GM19468 (cell line): ENCODE results near the gene NAA25.
"Not testable (repeated sequence)": the region's sequence is repeated elsewhere in the genome, so short reads cannot be mapped to it uniquely, and the experiment has no call there.

ENCODE experiments used
- ATAC-seq: cut with Tn5 transposase; IDR thresholded peaks from one replicate; pipeline ENCODE4 v1.9.1; 2021; ENCODE audit warnings: mild to moderate bottlenecking, moderate library complexity, moderate number of reproducible peaks; ENCODE audit not compliant: unreplicated experiment; ENCODE audit errors: extremely low read depth

The NAA25 gene

DNA sequence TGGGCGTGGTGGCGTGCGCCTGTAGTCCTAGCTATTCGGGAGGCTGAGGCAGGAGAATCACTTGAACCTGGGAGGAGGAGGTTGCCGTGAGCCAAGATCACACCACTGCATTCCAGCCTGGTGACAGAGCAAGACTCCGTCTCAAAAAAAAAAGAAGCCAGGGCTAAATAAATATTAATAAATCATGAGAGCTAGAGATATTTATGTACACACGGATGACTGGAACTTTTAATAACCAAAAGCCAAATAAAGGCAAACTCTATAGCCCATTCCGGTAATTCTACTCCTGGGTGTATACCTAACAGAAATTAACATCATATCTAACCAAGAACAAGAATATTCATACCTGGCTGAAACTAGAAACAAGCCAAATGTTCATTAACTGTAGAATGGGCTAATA, 9.1 kb upstream of the NAA25 start:
- ATAC-seq: no peak

GRCh38 chr12:112116232-112117060, 7.9 kb upstream of the NAA25 start:
- no peak for ATAC-seq

DNA sequence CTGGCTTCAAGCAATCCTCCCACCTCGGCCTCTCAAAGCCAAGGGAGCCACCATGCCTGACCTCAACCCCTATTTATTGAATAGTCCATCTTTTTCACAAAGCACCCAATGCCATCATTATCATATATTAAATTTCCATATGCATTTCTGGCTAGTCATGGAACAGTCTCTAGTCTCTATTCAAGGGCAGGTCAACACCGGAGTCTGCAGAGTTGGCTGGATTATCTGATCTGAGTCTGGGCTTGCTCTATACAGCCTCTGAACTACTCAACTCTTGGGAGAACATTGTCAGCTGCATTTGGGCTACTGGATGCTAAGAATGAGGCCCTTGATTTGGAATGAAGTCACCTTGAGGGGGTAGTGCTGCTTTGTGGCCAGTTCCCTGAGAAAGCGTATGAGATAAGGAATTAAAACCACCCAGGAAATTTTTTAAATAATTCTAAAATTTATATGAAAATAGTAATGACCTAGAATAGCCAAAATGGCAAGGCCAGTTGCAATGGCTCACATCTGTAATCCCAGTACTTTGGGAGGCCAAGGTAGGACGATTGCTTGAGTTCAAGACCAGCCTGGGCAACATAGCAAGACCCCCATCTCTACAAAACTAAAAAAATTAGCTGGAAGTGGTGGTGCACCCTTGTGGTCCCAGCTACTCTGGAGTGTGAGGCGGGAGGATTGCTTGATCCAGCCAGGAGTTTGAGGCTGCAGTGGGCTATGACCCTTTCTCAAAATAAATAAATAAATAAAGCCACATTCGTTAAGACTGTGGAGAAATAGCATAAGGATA, 6.9 kb upstream of the NAA25 start:
- ATAC-seq: no peak

DNA sequence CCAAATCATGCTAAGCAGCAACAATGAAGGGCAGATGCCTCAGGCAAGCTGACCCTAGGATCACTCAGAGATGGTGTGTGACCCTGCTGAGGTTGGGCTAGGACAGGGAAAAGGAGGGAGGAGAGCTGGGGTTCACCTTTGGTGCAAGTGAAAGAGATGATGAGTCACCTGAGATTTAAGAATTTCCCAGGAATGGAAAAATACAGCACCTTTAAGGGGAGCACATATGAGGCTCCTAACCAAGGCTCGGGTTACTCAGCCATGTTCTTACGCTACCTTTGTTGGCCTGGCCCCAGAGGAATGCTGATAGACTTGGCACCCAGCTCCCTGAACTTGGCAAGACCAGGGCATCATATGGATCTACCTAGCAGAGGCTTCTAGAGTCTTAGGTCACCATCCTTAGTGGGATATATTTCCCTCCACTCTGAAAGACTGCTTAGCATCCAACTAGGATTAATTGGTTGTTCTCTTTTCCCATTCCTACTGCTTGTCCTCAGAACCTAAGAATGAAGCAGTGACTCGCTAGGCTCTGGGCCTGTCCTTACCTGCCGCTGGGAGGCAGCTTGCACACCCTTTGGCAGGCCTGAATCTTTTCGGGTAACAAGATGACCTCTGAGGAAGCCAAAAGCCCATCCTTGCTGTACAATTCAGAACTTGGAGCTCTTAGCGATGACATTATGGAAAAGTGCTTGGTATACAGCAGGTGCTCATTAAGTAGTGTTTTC, 4.0 kb upstream of the NAA25 start:
- no peak for ATAC-seq

DNA sequence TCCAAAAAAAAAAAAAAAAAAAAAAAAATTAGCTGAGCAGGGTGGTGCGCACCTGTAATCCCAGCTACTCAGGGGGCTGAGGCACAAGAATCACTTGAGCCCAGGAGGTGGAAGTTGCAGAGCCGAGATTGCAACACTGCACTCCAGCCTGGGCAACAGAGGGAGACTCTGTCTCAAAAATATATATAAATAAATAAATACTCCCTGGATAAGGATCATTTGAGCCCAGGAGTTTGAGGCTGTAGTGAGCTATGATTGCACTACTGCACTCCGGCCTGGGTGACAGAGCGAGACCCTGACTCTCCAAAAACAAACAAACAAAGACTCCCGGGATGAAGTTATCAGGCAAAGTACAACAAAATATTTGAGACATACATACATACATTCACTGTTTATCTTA, 3.3 kb upstream of the NAA25 start:
- ATAC-seq: no peak

DNA sequence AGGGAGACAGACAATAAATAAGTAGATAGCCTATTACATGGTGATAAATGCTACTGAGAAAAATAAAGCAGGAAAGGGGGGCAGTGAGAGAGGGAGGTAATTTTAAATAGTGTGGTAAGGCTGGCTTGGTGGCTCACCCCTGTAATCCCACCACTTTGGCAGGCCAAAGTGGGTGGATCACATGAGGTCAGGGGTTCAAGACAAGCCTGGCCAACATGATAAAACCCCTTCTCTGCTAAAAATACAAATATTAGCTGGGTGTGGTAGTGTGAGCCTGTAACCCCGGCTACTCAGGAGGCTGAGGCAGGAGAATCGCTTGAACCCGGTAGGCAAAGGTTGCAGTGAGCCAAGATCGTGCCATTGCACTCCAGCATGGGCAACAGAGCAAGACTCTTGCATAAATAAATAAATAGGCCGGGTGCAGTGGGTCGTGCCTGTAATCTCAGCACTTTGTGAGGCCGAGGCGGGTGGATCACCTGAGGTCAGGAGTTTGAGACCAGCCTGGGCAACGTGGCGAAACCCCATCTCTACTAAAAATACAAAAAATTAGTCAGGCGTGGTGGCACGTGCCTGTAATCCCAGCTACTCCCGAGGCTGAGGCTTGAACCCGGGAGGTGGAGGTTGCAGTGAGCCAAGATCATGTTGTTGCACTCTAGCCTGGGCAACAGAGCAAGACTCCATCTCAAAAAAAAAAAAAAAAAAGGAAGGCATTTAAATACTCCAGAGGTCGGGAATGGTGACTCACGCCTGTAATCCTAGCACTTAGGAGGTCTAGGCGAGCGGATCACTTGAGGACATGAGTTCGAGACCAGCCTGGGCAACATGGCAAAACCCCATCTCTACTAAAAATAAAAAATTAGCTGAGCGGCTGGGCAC, 2.4 kb upstream of the NAA25 start:
- not testable (repeated sequence) for ATAC-seq

DNA sequence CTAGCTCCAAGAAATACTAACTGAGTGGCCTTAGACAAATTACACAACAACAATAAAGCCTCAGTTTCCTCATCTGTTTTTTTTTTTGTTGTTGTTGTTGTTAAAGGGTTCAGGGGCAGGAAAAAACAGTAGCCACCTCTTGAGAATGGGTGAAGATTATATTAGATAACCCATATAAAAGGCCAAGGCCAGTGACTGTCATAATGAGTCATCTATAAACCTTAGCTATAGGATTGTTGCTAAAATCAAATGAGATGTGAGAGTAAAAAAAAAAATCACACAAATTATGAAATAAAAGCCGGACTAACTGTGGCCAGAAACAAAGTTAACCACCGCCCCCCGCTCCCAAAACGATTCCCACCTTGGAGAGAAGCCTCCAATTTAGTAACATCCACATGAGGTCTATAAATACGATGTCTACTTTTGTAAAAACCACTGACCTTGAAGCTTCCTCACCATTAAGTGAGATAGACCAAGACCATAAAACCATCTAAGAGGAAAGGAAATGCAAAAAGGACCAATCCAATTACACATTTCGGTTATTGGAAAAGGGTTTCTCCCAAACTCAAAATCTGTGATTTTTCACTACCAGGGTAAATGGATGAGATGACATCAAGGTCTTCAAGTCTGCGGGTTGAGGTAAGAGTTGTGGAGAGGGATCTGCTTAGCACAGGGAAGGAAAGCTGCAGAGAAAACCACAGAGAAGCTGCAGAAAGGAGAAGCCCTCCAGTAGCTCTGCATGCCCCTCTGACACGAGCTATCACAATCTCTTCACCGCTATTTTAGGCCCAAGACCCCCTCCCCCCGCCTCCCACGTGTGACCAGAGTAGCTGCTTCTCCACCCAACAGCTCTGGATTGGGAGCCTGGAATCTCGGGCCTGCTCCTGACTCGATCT, 1.0 kb downstream of the NAA25 start:
- no peak for ATAC-seq

DNA sequence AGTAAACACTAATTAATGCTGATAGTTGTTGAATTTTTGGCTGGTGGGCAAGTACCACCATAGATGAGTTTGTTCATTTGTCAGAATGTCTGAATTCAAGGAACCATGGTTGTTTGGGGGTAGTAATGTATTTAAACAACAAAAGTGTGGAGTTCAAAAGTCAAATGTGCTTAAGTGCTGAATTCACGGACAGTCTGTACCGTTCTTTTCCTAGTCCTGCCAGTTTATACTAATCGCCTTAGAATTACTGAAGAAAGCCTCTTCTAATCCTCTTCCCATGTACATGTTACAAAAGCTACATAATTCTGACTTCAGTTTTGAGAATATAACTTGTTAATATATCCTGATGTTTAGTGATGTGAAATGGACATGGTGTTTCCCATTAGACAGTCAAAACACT, 2.7 kb downstream of the NAA25 start:
- no peak for ATAC-seq

DNA sequence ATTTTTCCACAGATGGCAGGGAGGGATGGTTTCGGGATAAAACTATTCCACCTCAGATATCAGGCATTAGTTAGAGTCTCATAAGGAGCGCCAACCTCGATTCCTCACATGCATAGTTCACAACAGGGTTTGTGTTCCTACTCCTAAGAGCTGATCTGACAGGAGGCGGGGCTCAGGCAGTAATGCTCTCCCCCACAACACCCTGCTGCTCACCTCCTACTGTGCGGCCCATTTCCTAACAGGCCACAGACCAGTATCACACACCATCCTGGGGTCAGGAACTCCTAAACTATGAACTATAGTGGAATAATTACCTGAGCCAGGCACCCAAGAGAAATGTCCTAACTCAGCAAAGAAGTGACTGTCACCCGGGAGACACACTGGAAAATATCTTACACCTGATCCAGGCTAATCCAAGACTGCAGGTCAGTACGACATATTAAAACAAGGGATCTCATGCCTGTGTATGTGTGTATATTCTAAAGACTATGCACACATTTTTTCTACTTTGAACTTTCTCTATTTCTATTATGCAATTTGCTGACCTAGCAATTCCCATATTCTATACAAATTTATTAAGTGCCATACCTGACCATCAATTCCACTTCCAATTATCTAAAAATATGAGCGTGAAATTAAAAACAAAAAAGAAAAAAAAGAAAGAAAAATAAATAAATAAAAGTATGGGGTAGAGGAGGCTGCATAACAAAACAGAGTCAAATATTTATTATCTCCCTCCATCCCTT, 4.7 kb downstream of the NAA25 start:
- ATAC-seq: no peak

DNA sequence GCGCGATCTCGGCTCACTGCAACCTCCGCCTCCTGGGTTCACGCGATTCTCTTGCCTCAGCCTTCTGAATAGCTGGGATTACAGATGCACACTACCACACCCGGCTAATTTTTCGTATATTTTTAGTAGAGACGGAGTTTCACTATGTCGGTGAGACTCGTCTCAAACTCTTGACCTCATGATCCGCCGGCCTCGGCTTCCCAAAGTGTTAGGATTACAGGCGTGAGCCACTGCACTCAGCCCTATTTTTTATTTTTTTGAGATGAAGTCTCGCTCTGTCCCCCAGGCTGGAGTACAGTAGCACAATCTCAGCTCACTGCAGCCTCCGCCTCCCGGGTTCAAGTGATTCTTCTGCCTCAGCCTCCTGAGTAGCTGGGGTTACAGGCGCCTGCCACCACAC, 5.8 kb downstream of the NAA25 start:
- ATAC-seq: not testable (repeated sequence)

DNA sequence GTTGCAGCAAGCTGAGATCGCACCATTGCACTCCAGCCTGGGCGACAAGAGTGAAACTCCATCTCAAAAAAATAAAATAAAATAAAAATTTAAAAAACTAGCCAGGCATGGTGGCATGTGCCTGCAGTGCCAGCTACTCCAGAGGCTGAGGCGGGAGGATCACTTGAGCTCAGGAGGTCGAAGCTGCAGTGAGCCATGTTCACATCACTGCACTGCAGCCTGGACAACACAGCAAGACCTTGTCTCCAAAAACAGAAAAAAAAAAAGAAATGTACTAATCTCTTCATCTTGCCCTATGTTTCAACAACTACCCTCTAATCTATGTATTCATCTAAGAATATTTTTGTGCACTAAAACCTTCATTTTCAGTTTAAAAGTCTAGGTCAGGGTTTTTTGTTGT, 6.5 kb downstream of the NAA25 start:
- ATAC-seq: no peak

- not testable (repeated sequence) for ATAC-seq
These were observed 8.1 kb downstream of the NAA25 start for GRCh38 chr12:112100500-112100899.

DNA sequence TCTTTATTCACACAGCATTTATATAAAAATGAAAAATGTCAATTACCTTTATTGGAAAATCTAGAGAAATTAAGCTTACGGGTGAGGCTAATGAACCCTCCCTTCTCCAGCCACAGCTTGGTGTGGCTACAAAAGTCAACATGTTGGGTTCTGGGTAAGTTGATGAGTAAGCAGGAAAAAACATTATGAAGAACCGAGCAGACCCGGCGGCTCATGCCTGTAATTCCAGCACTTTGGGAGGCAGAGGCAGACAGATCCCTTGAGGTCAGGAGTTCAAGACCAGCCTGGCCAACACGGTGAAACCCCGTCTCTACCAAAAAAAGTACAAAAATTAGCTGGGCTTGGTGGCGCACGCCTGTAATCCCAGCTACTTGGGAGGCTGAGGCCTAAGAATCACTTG, 10.9 kb downstream of the NAA25 start:
- ATAC-seq: no peak

DNA sequence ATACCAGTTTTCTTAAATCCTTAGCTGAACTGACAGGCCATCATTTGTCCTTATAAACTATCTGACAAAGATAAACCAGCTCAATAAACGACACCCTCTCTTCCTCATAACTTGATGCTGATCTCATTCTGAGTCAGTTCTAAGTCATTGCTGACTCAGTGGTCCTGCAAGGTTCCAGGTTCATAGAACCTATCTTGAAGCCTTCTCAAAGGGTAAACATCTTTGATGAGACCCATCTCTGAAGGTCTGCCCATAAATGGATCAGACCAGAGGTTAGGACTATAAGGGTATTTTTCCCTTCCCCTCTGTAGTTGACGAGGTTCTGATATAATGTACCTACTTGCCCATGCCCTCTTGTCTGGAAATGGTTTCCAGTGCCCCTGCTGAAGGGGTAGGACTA, 11.9 kb downstream of the NAA25 start:
- no peak for ATAC-seq

GRCh38 chr12:112096070-112096469, 12.5 kb downstream of the NAA25 start:
- no peak for ATAC-seq

- no peak for ATAC-seq
These were observed 17.0 kb downstream of the NAA25 start for GRCh38 chr12:112091563-112091962.

GRCh38 chr12:112087851-112088250, 20.7 kb downstream of the NAA25 start:
- ATAC-seq: no peak
